Femur (tissue), 1 donor: Measurements from ENCODE around the gene DPP7.

ENCODE experiments used
- DNase-seq: peaks from one replicate; pipeline ENCODE4 v3.0.0-alpha.2; 2017

The DPP7 gene

GRCh38 chr9:137114613-137115393 lies at the start of gene DPP7:
TSS of gene DPP7 (minus strand) at chr9:137114733. CDS start at chr9:137114713, 20 bp downstream.
- DNase-seq: peak; percentile 67

- no peak for DNase-seq
Measured at GRCh38 chr9:137163805-137164204, 49.3 kb upstream of the DPP7 start.

GRCh38 chr9:137163365-137163715 lies 48.8 kb upstream of the DPP7 start:
- no peak for DNase-seq

- no peak for DNase-seq
Measured at GRCh38 chr9:137162505-137163364, 48.2 kb upstream of the DPP7 start.

GRCh38 chr9:137161558-137162486 lies 47.3 kb upstream of the DPP7 start:
- no peak for DNase-seq

- DNase-seq: no peak
Measured at GRCh38 chr9:137160716-137161557, 46.4 kb upstream of the DPP7 start.

- no peak for DNase-seq
Measured at GRCh38 chr9:137160054-137160425, 45.5 kb upstream of the DPP7 start.

GRCh38 chr9:137159105-137160053 lies 44.8 kb upstream of the DPP7 start:
- DNase-seq: no peak

GRCh38 chr9:137158625-137159024 lies 44.1 kb upstream of the DPP7 start:
- no peak for DNase-seq

- DNase-seq: no peak
Measured at GRCh38 chr9:137157618-137158415, 43.3 kb upstream of the DPP7 start.

GRCh38 chr9:137156567-137157375 lies 42.2 kb upstream of the DPP7 start:
- DNase-seq: no peak

GRCh38 chr9:137152844-137153405 lies 38.4 kb upstream of the DPP7 start:
- no peak for DNase-seq

GRCh38 chr9:137150617-137151457 lies 36.3 kb upstream of the DPP7 start:
- no peak for DNase-seq

GRCh38 chr9:137149942-137150616 lies 35.5 kb upstream of the DPP7 start:
- no peak for DNase-seq

GRCh38 chr9:137149363-137149762 lies 34.8 kb upstream of the DPP7 start:
- DNase-seq: no peak

GRCh38 chr9:137148661-137149060 lies 34.1 kb upstream of the DPP7 start:
- DNase-seq: no peak

GRCh38 chr9:137148242-137148641 lies 33.7 kb upstream of the DPP7 start:
- no peak for DNase-seq
